WTC11 (cell line): ENCODE results near the gene AP4M1. TPM values are rescaled to one million over a fixed set of nuclear protein-coding genes. Genes with fewer than 3 reads are reported as not detected.

Source experiments
- ATAC-seq: fragments of 200-7000 bp; cut with Tn5 transposase; 2 replicates; pipeline ENCODE4 v1.10.0; 2021; ENCODE audit warnings: mild to moderate bottlenecking, moderate library complexity
- CTCF ChIA-PET: fragments of 300-600 bp; sonication (Branson Sonifier 250); formaldehyde crosslinking; loops from one replicate; lab custom pipeline; 2021; ENCODE audit warnings: antibody characterized with exemption; lab: Charles Lee
- POLR2A ChIA-PET: fragments of 350-600 bp; sonication (Branson Sonifier 250); formaldehyde crosslinking; loops from one replicate; lab custom pipeline; 2021; ENCODE audit warnings: antibody characterized with exemption; lab: Charles Lee
- DNase-seq: peaks from one replicate; pipeline ENCODE4 v3.0.0; 2021; ENCODE audit warnings: low spot score
- H3K27ac Mint-ChIP-seq: 2 replicates; pipeline ENCODE4 v1.8.0; 2021; ENCODE audit warnings: mixed read lengths
- H3K27me3 Mint-ChIP-seq: 2 replicates; pipeline ENCODE4 v1.8.0; 2021; ENCODE audit warnings: low read depth, mild to moderate bottlenecking, moderate library complexity, mixed read lengths
- H3K36me3 Mint-ChIP-seq: 2 replicates; pipeline ENCODE4 v1.8.0; 2021; ENCODE audit warnings: mixed read lengths
- H3K4me1 Mint-ChIP-seq: 2 replicates; pipeline ENCODE4 v1.8.0; 2022; ENCODE audit warnings: mixed read lengths
- H3K4me3 Mint-ChIP-seq: 2 replicates; pipeline ENCODE4 v1.8.0; 2021; ENCODE audit warnings: mild to moderate bottlenecking, moderate library complexity, mixed read lengths
- H3K9me3 Mint-ChIP-seq: 2 replicates; pipeline ENCODE4 v1.8.0; 2021; ENCODE audit warnings: mixed read lengths
- ATF1 ChIP-seq: sonication (generic); formaldehyde crosslinking; IDR thresholded peaks from 2 replicates; pipeline ENCODE4 v1.8.1; 2023; ENCODE audit warnings: mild to moderate bottlenecking, moderate library complexity, missing genetic modification reagents
- ATF6 ChIP-seq: sonication (generic); formaldehyde crosslinking; IDR thresholded peaks from 2 replicates; pipeline ENCODE4 v1.8.1; 2023; ENCODE audit warnings: mild to moderate bottlenecking, missing genetic modification reagents
- E2F4 ChIP-seq: sonication (generic); formaldehyde crosslinking; IDR thresholded peaks from 2 replicates; pipeline ENCODE4 v1.8.1; 2022; ENCODE audit warnings: low read depth, mild to moderate bottlenecking, moderate library complexity, missing genetic modification reagents, borderline replicate concordance
- ERG ChIP-seq: fragments of 250-450 bp; sonication (Bioruptor Pico); IDR thresholded peaks from 2 replicates; pipeline ENCODE4 v1.8.0; 2021; ENCODE audit warnings: mild to moderate bottlenecking
- FOXJ3 ChIP-seq: sonication (generic); formaldehyde crosslinking; IDR thresholded peaks from 2 replicates; pipeline ENCODE4 v1.9.0; 2021; ENCODE audit warnings: missing genetic modification reagents, mild to moderate bottlenecking, borderline replicate concordance
- HMGXB4 ChIP-seq: sonication (generic); formaldehyde crosslinking; IDR thresholded peaks from 2 replicates; pipeline ENCODE4 v1.8.1; 2023; ENCODE audit warnings: mild to moderate bottlenecking, moderate library complexity, missing genetic modification reagents
- IRF2 ChIP-seq: sonication (generic); formaldehyde crosslinking; IDR thresholded peaks from 2 replicates; pipeline ENCODE4 v1.8.0; 2022; ENCODE audit warnings: low read depth, missing genetic modification reagents, borderline replicate concordance
- KAT7 ChIP-seq: sonication (generic); formaldehyde crosslinking; IDR thresholded peaks from 2 replicates; pipeline ENCODE4 v1.8.1; 2023; ENCODE audit warnings: missing genetic modification reagents, mild to moderate bottlenecking, borderline replicate concordance
- MAX ChIP-seq: sonication (generic); formaldehyde crosslinking; IDR thresholded peaks from 2 replicates; pipeline ENCODE4 v1.8.0; 2022; ENCODE audit warnings: mild to moderate bottlenecking, missing genetic modification reagents
- MXD4 ChIP-seq: fragments of 250-450 bp; sonication (Bioruptor Pico); IDR thresholded peaks from 2 replicates; pipeline ENCODE4 v1.8.0; 2021; ENCODE audit warnings: mild to moderate bottlenecking, moderate library complexity, borderline replicate concordance
- NFATC4 ChIP-seq: fragments of 250-450 bp; sonication (Bioruptor Pico); IDR thresholded peaks from 2 replicates; pipeline ENCODE4 v1.9.0; 2021; ENCODE audit warnings: mild to moderate bottlenecking
- NFE2L1 ChIP-seq: sonication (generic); formaldehyde crosslinking; IDR thresholded peaks from 2 replicates; pipeline ENCODE4 v1.8.1; 2023; ENCODE audit warnings: missing genetic modification reagents
- OVOL2 ChIP-seq: fragments of 250-450 bp; sonication (Bioruptor Pico); IDR thresholded peaks from 2 replicates; pipeline ENCODE4 v1.9.0; 2021; ENCODE audit warnings: mild to moderate bottlenecking, borderline replicate concordance
- SMAD3 ChIP-seq: sonication (generic); formaldehyde crosslinking; IDR thresholded peaks from 2 replicates; pipeline ENCODE4 v1.8.0; 2022; ENCODE audit warnings: missing genetic modification reagents, mild to moderate bottlenecking, borderline replicate concordance
- SMAD4 ChIP-seq: sonication (generic); formaldehyde crosslinking; IDR thresholded peaks from 2 replicates; pipeline ENCODE4 v1.8.0; 2022; ENCODE audit warnings: mild to moderate bottlenecking, missing genetic modification reagents
- ZMAT4 ChIP-seq: fragments of 250-450 bp; sonication (Bioruptor Pico); IDR thresholded peaks from 2 replicates; pipeline ENCODE4 v1.9.0; 2021; ENCODE audit warnings: mild to moderate bottlenecking
- ZNF232 ChIP-seq: sonication (generic); formaldehyde crosslinking; IDR thresholded peaks from 2 replicates; pipeline ENCODE4 v1.8.0; 2022; ENCODE audit warnings: mild to moderate bottlenecking, missing genetic modification reagents
- ZNF281 ChIP-seq: sonication (generic); formaldehyde crosslinking; IDR thresholded peaks from 2 replicates; pipeline ENCODE4 v1.8.0; 2023; ENCODE audit warnings: mild to moderate bottlenecking, missing genetic modification reagents
- ZNF671 ChIP-seq: fragments of 250-450 bp; sonication (Bioruptor Pico); IDR thresholded peaks from 2 replicates; pipeline ENCODE4 v1.8.0; 2021; ENCODE audit warnings: mild to moderate bottlenecking
- ZSCAN18 ChIP-seq: fragments of 250-450 bp; sonication (Bioruptor Pico); IDR thresholded peaks from 2 replicates; pipeline ENCODE4 v2.1.2; 2022; ENCODE audit warnings: mild to moderate bottlenecking, moderate library complexity
- total RNA-seq: library from RNA; stranded (reverse); gene quantifications from 3 replicates; pipeline ENCODE4 v1.2.3, GENCODE V29; 2021

The AP4M1 gene
- total RNA-seq, 1 experiment from 2014 or later: 18.0 TPM

- TF ChIP-seq SMAD3 (CRISPR knock-in tag) (no peak), SMAD4 (CRISPR knock-in tag) (no peak), ZNF232 (CRISPR knock-in tag) (no peak), E2F4 (CRISPR knock-in tag) (no peak), KAT7 (CRISPR knock-in tag) (no peak)
- TF ChIP-seq, all 79 proteins: peak for 0
These were observed 44.4 kb upstream of the AP4M1 start (continued) for GRCh38 chr7:100057006-100057405.

- ATAC-seq: no peak
- TF ChIP-seq NFATC4 (CRISPR knock-in tag) (no peak), NFE2L1 (CRISPR knock-in tag) (no peak)
- CTCF ChIA-PET: interaction anchor here (1.3 kb wide), 1 partner anchor 23 kb away, joined by 4 read pairs; no protein-coding TSS in a partner anchor
- Mint-ChIP-seq H3K9me3 (no peaks in the 10 kb centered on the region), H3K27me3 (no peaks in the 10 kb centered on the region), H3K36me3 (peaks cover 58% of the 10 kb centered on the region), H3K27ac (no peak overlapping the region), H3K4me3 (no peak overlapping the region), H3K4me1 (no peaks in the 10 kb centered on the region)
- DNase-seq: no peak
- POLR2A ChIA-PET: no interaction called here
These were observed 42.1 kb upstream of the AP4M1 start for GRCh38 chr7:100059251-100059739.

- DNase-seq (no peak), ATAC-seq (no peak)
- no peak overlapping the region for H3K4me3 Mint-ChIP-seq
- H3K27me3 Mint-ChIP-seq: no peaks in the 10 kb centered on the region
- H3K9me3 Mint-ChIP-seq: no peaks in the 10 kb centered on the region
- no peak overlapping the region for H3K27ac Mint-ChIP-seq
- CTCF ChIA-PET: no interaction called here
- H3K36me3 Mint-ChIP-seq: peaks cover 71% of the 10 kb centered on the region
- TF ChIP-seq IRF2 (no peak), NFE2L1 (CRISPR knock-in tag) (no peak), ZNF281 (no peak), OVOL2 (CRISPR knock-in tag) (no peak), NFATC4 (CRISPR knock-in tag) (no peak), ATF6 (no peak), ATF1 (CRISPR knock-in tag) (no peak), ZNF671 (CRISPR knock-in tag) (no peak), HMGXB4 (CRISPR knock-in tag) (no peak), ERG (CRISPR knock-in tag) (no peak), ZMAT4 (CRISPR knock-in tag) (no peak), SMAD3 (CRISPR knock-in tag) (no peak), ZSCAN18 (no peak), KAT7 (CRISPR knock-in tag) (no peak), SMAD4 (CRISPR knock-in tag) (no peak), FOXJ3 (no peak), MAX (CRISPR knock-in tag) (no peak), MXD4 (no peak)
- H3K4me1 Mint-ChIP-seq: no peaks in the 10 kb centered on the region
- POLR2A ChIA-PET: no interaction called here
These were observed 39.8 kb upstream of the AP4M1 start for GRCh38 chr7:100061518-100062193.
